Measurements from ENCODE around the gene FBN2. TPM values are rescaled to one million over a fixed set of nuclear protein-coding genes. Genes with fewer than 3 reads are reported as not detected.

Gene FBN2
- total RNA-seq, 1 experiment from 2014 or later = 0.42 TPM

DNA sequence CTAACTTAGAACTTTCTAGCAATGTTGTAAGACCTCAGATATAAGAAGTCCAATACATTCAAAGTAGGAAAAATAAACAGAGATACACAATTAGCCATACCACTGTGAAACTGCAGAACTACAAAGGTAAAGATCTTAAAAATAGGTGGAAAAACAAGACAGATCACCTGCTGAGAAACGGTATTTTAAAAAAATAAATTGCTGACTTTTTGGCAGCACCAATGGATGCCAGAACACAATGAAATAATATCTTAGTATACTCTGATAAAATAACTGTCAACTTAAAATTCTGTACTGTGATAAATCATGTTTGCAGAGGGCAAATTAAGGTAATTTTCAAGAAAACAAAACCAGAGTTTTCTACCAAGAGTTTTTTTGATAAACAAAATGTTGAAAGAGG, 138.9 kb downstream of the FBN2 start (continued):
- TF ChIP-seq TCF7L2 (IDR thresholded peaks at IDR 0.05; ENCODE audit: borderline replicate concordance, extremely low read depth, insufficient read depth, insufficient read length) (no peak), FOSL1 (IDR thresholded peaks at IDR 0.05; ENCODE audit: low read depth) (no peak), SIN3A (IDR thresholded peaks at IDR 0.05; ENCODE audit: low read depth) (no peak), EZH2phosphoT487 (IDR thresholded peaks at IDR 0.05; ENCODE audit: borderline replicate concordance) (no peak), RAD21 (IDR thresholded peaks at IDR 0.05; ENCODE audit: low read depth) (no peak), ELF1 (IDR thresholded peaks at IDR 0.05; ENCODE audit: borderline replicate concordance, low read depth) (no peak)

DNA sequence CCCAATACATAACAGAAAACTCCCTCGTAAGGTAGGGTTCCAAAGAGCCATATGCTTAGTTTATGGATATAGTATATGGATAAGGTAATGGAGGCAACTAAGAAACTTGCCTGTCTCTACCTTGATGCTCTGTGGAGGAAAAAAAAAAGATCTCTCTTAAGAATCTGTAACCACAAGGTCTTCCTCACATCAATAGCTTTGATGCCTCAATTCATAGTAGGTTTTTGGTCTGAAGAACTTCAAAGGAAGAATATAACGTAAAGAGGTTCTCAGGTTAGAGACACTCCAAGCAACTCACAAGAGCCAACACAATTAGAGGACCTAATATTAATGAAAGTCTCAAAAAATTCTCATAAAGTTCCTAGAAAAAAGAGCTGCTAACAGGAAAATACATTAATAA, 140.2 kb downstream of the FBN2 start:
- CTCF ChIA-PET = no interaction called here
- POLR2A ChIA-PET = no interaction called here

DNA sequence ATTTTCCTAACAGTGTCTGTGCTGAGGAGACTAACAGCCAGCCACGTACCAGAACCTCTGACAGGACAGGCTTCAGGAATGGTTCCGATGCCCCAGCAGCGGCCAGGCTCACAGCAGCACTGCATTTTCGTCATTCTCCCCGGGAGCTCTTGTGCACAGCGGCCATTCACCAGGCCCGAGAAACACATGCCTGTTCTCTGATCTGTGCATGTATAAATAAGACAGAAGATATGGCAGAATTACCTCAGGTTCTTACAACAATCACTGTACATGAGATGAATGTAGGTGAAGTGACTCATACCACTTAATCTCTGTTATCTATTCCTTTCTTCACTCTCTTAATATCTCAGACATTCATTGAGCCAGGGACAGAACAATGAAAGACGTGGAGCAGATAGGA, 143.0 kb downstream of the FBN2 start:
- no peak for ATAC-seq
- H3K9me3 ChIP-seq (ENCODE audit: control insufficient read depth in 1 of 2, insufficient read depth in 1 of 2, low read depth in 1 of 2, low read length in 2 of 2) = no peaks in the 10 kb centered on the region
- DNase-seq (ENCODE audit: low read depth, low spot score) = no peak
- H3K9me2 ChIP-seq (ENCODE audit: insufficient read depth) = no peaks in the 10 kb centered on the region
- ChIA-PET CTCF (no interaction called here), POLR2A (no interaction called here), RAD21 (ENCODE audit: low non-redundant PET in 1 of 2, low total read pairs in 2 of 2, uncharacterized antibody in 2 of 2, unreplicated experiment in 2 of 2) (no interaction called here)
- no peak overlapping the region for H3K4me3 ChIP-seq (replicated peaks in 1 of 2; ENCODE audit: low read depth in 1 of 2, low read length in 2 of 2)
- intact Hi-C loops (cut with micrococcal nuclease) = no loop called here
- H2AFZ ChIP-seq (ENCODE audit: low read depth, low read length, poor library complexity, severe bottlenecking) = no peak overlapping the region
- no peaks in the 10 kb centered on the region for H3K4me1 ChIP-seq (ENCODE audit: control insufficient read depth in 1 of 2, insufficient read depth in 2 of 2, low read length in 2 of 2)
- no peaks in the 10 kb centered on the region for H3K36me3 ChIP-seq (ENCODE audit: control insufficient read depth in 1 of 2, insufficient read depth in 2 of 2, low read length in 2 of 2)
- no peak overlapping the region for H3K9ac ChIP-seq (ENCODE audit: low read length)
- H3K27ac ChIP-seq (ENCODE audit: low read depth, low read length) = no peak overlapping the region
- no peaks in the 10 kb centered on the region for H3K27me3 ChIP-seq (ENCODE audit: insufficient read depth, low read length)
- H4K20me1 ChIP-seq (ENCODE audit: insufficient read depth) = no peaks in the 10 kb centered on the region
- no peak overlapping the region for H3K4me2 ChIP-seq (ENCODE audit: low read length)
- BruUV-seq (replicated peaks) = no TSS peak
- no peaks in the 10 kb centered on the region for H3K79me2 ChIP-seq (ENCODE audit: insufficient read depth, low read length)
- TF ChIP-seq POLR2AphosphoS5 (IDR thresholded peaks at IDR 0.05; ENCODE audit: low read depth, low read length) = no peak
- no peak for TF ChIP-seq ELF1 (IDR thresholded peaks at IDR 0.05; ENCODE audit: borderline replicate concordance, low read depth)
- no peak for TF ChIP-seq RAD21 (IDR thresholded peaks at IDR 0.05; ENCODE audit: low read depth)
- TF ChIP-seq TCF7L2 (IDR thresholded peaks at IDR 0.05; ENCODE audit: borderline replicate concordance, extremely low read depth, insufficient read depth, insufficient read length) = no peak
- no peak for TF ChIP-seq EZH2phosphoT487 (IDR thresholded peaks at IDR 0.05; ENCODE audit: borderline replicate concordance)
- no peak for TF ChIP-seq CBX3 (IDR thresholded peaks at IDR 0.05; ENCODE audit: low read depth)
- TF ChIP-seq, protein P1, sequence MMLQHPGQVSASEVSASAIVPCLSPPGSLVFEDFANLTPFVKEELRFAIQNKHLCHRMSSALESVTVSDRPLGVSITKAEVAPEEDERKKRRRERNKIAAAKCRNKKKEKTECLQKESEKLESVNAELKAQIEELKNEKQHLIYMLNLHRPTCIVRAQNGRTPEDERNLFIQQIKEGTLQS (IDR thresholded peaks at IDR 0.05) = no peak
- no peak for TF ChIP-seq ZFX (IDR thresholded peaks at IDR 0.05)
- TF ChIP-seq, protein P2, sequence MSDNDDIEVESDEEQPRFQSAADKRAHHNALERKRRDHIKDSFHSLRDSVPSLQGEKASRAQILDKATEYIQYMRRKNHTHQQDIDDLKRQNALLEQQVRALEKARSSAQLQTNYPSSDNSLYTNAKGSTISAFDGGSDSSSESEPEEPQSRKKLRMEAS (IDR thresholded peaks at IDR 0.05) = no peak
- no peak for TF ChIP-seq YY1 (IDR thresholded peaks at IDR 0.05; ENCODE audit: extremely low read depth, insufficient replicate concordance, low read depth, low read length)
- no peak for TF ChIP-seq EGR1 (IDR thresholded peaks at IDR 0.05; ENCODE audit: low read depth)
- no peak for TF ChIP-seq POLR2A (IDR thresholded peaks at IDR 0.05; ENCODE audit: borderline replicate concordance, extremely low read depth, insufficient read depth, insufficient read length)
- TF ChIP-seq CEBPB (IDR thresholded peaks at IDR 0.05; ENCODE audit: low read depth) = no peak
- TF ChIP-seq, protein P3, sequence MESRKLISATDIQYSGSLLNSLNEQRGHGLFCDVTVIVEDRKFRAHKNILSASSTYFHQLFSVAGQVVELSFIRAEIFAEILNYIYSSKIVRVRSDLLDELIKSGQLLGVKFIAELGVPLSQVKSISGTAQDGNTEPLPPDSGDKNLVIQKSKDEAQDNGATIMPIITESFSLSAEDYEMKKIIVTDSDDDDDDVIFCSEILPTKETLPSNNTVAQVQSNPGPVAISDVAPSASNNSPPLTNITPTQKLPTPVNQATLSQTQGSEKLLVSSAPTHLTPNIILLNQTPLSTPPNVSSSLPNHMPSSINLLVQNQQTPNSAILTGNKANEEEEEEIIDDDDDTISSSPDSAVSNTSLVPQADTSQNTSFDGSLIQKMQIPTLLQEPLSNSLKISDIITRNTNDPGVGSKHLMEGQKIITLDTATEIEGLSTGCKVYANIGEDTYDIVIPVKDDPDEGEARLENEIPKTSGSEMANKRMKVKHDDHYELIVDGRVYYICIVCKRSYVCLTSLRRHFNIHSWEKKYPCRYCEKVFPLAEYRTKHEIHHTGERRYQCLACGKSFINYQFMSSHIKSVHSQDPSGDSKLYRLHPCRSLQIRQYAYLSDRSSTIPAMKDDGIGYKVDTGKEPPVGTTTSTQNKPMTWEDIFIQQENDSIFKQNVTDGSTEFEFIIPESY (IDR thresholded peaks at IDR 0.05; ENCODE audit: extremely low read depth, insufficient replicate concordance, low read length) = no peak
- no peak for TF ChIP-seq SIN3A (IDR thresholded peaks at IDR 0.05; ENCODE audit: low read depth)
- TF ChIP-seq JUND (IDR thresholded peaks at IDR 0.05) = no peak

More for the DNA sequence above, 140.2 kb downstream of the FBN2 start:
- Histone ChIP-seq H3K4me2 (ENCODE audit: low read length) (no peak overlapping the region), H3K9ac (ENCODE audit: low read length) (no peak overlapping the region), H3K27me3 (ENCODE audit: insufficient read depth, low read length) (no peaks in the 10 kb centered on the region), H4K20me1 (ENCODE audit: insufficient read depth) (no peaks in the 10 kb centered on the region), H3K9me3 (ENCODE audit: control insufficient read depth in 1 of 2, insufficient read depth in 1 of 2, low read depth in 1 of 2, low read length in 2 of 2) (no peaks in the 10 kb centered on the region), H3K4me3 (replicated peaks in 1 of 2; ENCODE audit: low read depth in 1 of 2, low read length in 2 of 2) (no peak overlapping the region), H3K27ac (ENCODE audit: low read depth, low read length) (no peak overlapping the region), H3K9me2 (ENCODE audit: insufficient read depth) (no peaks in the 10 kb centered on the region), H3K4me1 (ENCODE audit: control insufficient read depth in 1 of 2, insufficient read depth in 2 of 2, low read length in 2 of 2) (no peaks in the 10 kb centered on the region), H3K36me3 (ENCODE audit: control insufficient read depth in 1 of 2, insufficient read depth in 2 of 2, low read length in 2 of 2) (no peaks in the 10 kb centered on the region), H3K79me2 (ENCODE audit: insufficient read depth, low read length) (no peaks in the 10 kb centered on the region), H2AFZ (ENCODE audit: low read depth, low read length, poor library complexity, severe bottlenecking) (no peak overlapping the region)
- no peak for ATAC-seq
- RAD21 ChIA-PET (ENCODE audit: low non-redundant PET in 1 of 2, low total read pairs in 2 of 2, uncharacterized antibody in 2 of 2, unreplicated experiment in 2 of 2) = no interaction called here
- DNase-seq (ENCODE audit: low read depth, low spot score) = no peak
- no TSS peak for BruUV-seq (replicated peaks)
- TF ChIP-seq ELF1 (IDR thresholded peaks at IDR 0.05; ENCODE audit: borderline replicate concordance, low read depth) (no peak), RAD21 (IDR thresholded peaks at IDR 0.05; ENCODE audit: low read depth) (no peak), SP1 (IDR thresholded peaks at IDR 0.05; ENCODE audit: low read depth) (no peak), YY1 (IDR thresholded peaks at IDR 0.05; ENCODE audit: extremely low read depth, insufficient replicate concordance, low read depth, low read length) (no peak), POLR2AphosphoS5 (IDR thresholded peaks at IDR 0.05; ENCODE audit: low read depth, low read length) (no peak)
- intact Hi-C loops (cut with micrococcal nuclease) = no loop called here
